ENCODE results near the gene LRRC10B. TPM values are rescaled to one million over a fixed set of nuclear protein-coding genes. Genes with fewer than 3 reads are reported as not detected.

The LRRC10B gene
- total and polyA plus RNA-seq, 2 experiments from 2014 or later: 0.60 to 0.62 TPM

DNA sequence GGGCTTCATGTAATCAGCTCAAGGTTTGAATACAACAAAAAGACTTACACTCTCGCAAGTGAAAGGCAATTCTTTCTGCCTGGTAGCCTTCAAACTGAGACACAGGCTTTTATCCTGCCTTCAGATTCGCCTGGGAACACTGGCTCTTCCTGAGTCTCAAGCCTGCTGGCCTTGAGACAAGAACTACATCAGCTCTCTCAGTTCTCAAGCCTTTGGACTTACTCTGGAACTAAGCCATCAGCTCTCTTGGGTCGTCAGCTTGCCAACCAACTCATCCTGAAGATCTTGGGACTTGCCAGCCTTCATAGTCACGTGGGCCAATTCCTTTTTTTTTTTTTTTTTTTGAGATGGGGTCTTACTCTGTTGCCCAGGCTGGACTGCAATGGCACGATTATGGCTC lies 35.7 kb upstream of the LRRC10B start:
- Histone ChIP-seq H3K27me3 (no peaks in the 10 kb centered on the region), H3K27ac (no peak overlapping the region), H3K4me3 (no peak overlapping the region), H3K4me1 (ENCODE audit: low read depth) (peaks cover 2% of the 10 kb centered on the region), H3K36me3 (no peaks in the 10 kb centered on the region), H3K9me3 (ENCODE audit: low read depth) (no peaks in the 10 kb centered on the region)
- peak in 1 of 2 donors; percentile 81 for DNase-seq (ENCODE audit: low read depth in 1 of 2, low spot score in 1 of 2)
- no peak for TF ChIP-seq CTCF (IDR thresholded peaks at IDR 0.05; ENCODE audit: low read depth, low read length)

GRCh38 chr11:61473370-61474012 lies 35.1 kb upstream of the LRRC10B start:
- H3K27ac ChIP-seq: no peak overlapping the region
- H3K27me3 ChIP-seq: no peaks in the 10 kb centered on the region
- no peaks in the 10 kb centered on the region for H3K9me3 ChIP-seq (ENCODE audit: low read depth)
- H3K36me3 ChIP-seq: no peaks in the 10 kb centered on the region
- no peak for TF ChIP-seq CTCF (IDR thresholded peaks at IDR 0.05; ENCODE audit: low read depth, low read length)
- no peak overlapping the region for H3K4me3 ChIP-seq
- peaks cover 5% of the 10 kb centered on the region for H3K4me1 ChIP-seq (ENCODE audit: low read depth)
- DNase-seq (ENCODE audit: low read depth in 1 of 2, low spot score in 1 of 2): peak in 1 of 2 donors; percentile 32

DNA sequence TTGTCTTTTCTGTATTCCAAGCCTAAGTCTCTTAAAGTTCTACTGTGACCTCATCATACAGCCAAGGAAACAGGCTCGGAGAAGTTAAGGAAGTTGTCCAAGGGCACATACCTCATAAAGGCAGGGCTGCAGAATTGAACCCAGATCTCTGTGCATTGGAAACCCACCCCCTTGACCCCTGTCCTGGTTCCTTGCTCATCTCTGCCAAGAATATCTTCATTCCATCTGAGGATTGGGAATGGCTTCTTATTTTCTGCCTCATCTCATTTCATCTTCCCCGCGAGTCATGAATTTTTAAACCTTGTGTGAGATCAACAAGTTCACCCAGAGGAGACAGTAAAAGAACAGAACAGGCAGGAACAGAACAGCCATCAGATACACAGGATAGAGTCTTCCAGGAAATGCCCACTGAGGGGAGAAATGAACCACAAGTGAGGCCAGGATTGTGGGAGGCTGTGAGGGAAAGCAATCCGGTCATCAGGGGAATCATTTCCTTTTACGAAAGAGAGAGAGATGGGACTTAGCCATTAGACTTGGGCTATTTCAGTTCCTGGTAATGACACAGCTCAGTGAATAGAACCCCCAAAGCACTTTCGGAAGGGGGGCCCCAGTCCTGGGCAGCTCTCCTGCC lies 34.4 kb upstream of the LRRC10B start:
- Histone ChIP-seq H3K9me3 (ENCODE audit: low read depth) (no peaks in the 10 kb centered on the region), H3K4me1 (ENCODE audit: low read depth) (peaks cover 5% of the 10 kb centered on the region), H3K27me3 (no peaks in the 10 kb centered on the region), H3K4me3 (no peak overlapping the region), H3K27ac (no peak overlapping the region), H3K36me3 (no peaks in the 10 kb centered on the region)
- TF ChIP-seq CTCF (IDR thresholded peaks at IDR 0.05; ENCODE audit: low read depth, low read length): no peak
- peak in 1 of 2 donors; percentile 32 for DNase-seq (ENCODE audit: low read depth in 1 of 2, low spot score in 1 of 2)

DNA sequence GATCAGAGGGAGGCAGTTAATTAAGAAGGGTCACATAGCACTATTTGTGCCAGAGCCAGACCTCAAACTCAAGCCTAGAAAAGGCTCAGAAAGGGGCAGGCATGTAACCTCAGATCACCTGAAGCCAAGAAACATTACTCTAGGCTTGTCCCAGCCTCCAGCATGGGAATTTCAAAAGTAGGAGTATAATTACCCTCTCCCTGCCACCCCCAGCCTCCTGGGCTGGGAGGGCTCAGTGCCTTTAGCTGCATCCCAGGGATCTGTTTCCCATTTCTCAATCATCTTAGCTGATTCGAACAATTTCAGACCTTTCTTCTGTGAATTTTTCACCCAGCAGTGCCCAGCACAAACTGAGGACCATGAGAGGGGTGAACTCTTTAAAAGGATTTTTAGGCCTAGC lies 33.1 kb upstream of the LRRC10B start:
- Histone ChIP-seq H3K27ac (no peak overlapping the region), H3K4me1 (ENCODE audit: low read depth) (peaks cover 5% of the 10 kb centered on the region), H3K36me3 (no peaks in the 10 kb centered on the region), H3K27me3 (no peaks in the 10 kb centered on the region), H3K4me3 (no peak overlapping the region), H3K9me3 (ENCODE audit: low read depth) (no peaks in the 10 kb centered on the region)
- no peak for TF ChIP-seq CTCF (IDR thresholded peaks at IDR 0.05; ENCODE audit: low read depth, low read length)
- no peak for DNase-seq (ENCODE audit: low read depth in 1 of 2, low spot score in 1 of 2)

GRCh38 chr11:61476371-61476770 lies 32.2 kb upstream of the LRRC10B start:
- Histone ChIP-seq H3K27me3 (no peaks in the 10 kb centered on the region), H3K36me3 (no peaks in the 10 kb centered on the region)
- no peak for TF ChIP-seq CTCF (IDR thresholded peaks at IDR 0.05; ENCODE audit: low read depth, low read length)

More at GRCh38 chr11:61476371-61476770, 32.2 kb upstream of the LRRC10B start:
- Histone ChIP-seq H3K27ac (no peak overlapping the region), H3K9me3 (ENCODE audit: low read depth) (no peaks in the 10 kb centered on the region), H3K4me3 (no peak overlapping the region), H3K4me1 (ENCODE audit: low read depth) (peaks cover 5% of the 10 kb centered on the region)
- DNase-seq (ENCODE audit: low read depth in 1 of 2, low spot score in 1 of 2): no peak
